CD4-positive, alpha-beta memory T cell (primary cell): ENCODE measurements around the gene SV2A. TPM values are rescaled to one million over a fixed set of nuclear protein-coding genes. Genes with fewer than 3 reads are reported as not detected.
"Not testable (repeated sequence)": the region's sequence is repeated elsewhere in the genome, so short reads cannot be mapped to it uniquely, and the experiment has no call there.

ENCODE experiments used
- CTCF ChIA-PET: fragments of 350-600 bp; sonication (Branson Sonifier 250); formaldehyde crosslinking; loops from one replicate; lab custom pipeline; 2021; ENCODE audit warnings: inconsistent platforms; ENCODE audit not compliant: partially characterized antibody; lab: Charles Lee
- POLR2A ChIA-PET: fragments of 350-600 bp; sonication (Branson Sonifier 250); formaldehyde crosslinking; loops from one replicate; lab custom pipeline; 2021; ENCODE audit not compliant: partially characterized antibody; lab: Charles Lee
- DNase-seq, 5 donors: peaks; one replicate each; pipeline versions ENCODE4 v3.0.0 to v3.0.0-alpha.2; 2020 to 2022; ENCODE audit warnings: mixed read lengths in 1 of 5
- H3K27ac ChIP-seq: one replicate; pipeline ENCODE4 v1.7.0; 2013; ENCODE audit warnings: low read depth, low read length
- H3K27me3 ChIP-seq: 2 replicates; pipeline ENCODE4 v1.7.0; 2013; ENCODE audit warnings: mild to moderate bottlenecking, low read length, moderate library complexity; ENCODE audit not compliant: insufficient read depth
- H3K36me3 ChIP-seq: 2 replicates; pipeline ENCODE4 v1.7.0; 2013; ENCODE audit warnings: mild to moderate bottlenecking, low read length, moderate library complexity; ENCODE audit not compliant: insufficient read depth
- H3K4me1 ChIP-seq: 2 replicates; pipeline ENCODE4 v1.7.0; 2013; ENCODE audit warnings: mild to moderate bottlenecking, low read length, moderate library complexity; ENCODE audit not compliant: insufficient read depth
- H3K4me3 ChIP-seq, 2 donors: one replicate each; pipeline ENCODE4 v1.7.0; 2013; ENCODE audit warnings: low read length in 2 of 2, mild to moderate bottlenecking in 1 of 2
- H3K9me3 ChIP-seq, 2 donors: one replicate each; pipeline ENCODE4 v1.7.0; 2013; ENCODE audit warnings: low read length in 2 of 2, control low read depth in 1 of 2; ENCODE audit not compliant: control insufficient read depth in 1 of 2
- H3K27ac Mint-ChIP-seq, 7 donors: one replicate each; pipeline ENCODE4 v1.8.0; 2020 to 2021; ENCODE audit warnings: mixed read lengths in 7 of 7, mild to moderate bottlenecking in 6 of 7, inconsistent platforms in 3 of 7, moderate library complexity in 3 of 7
- H3K27me3 Mint-ChIP-seq, 2 donors: one replicate each; pipeline ENCODE4 v1.8.0; 2020 to 2021; ENCODE audit warnings: mixed read lengths in 2 of 2
- H3K36me3 Mint-ChIP-seq, 2 donors: one replicate each; pipeline ENCODE4 v1.8.0; 2020 to 2021; ENCODE audit warnings: mixed read lengths in 2 of 2, inconsistent platforms in 1 of 2, mild to moderate bottlenecking in 1 of 2
- H3K4me1 Mint-ChIP-seq, 4 donors: one replicate each; pipeline ENCODE4 v1.8.0; 2020 to 2021; ENCODE audit warnings: mixed read lengths in 4 of 4, mild to moderate bottlenecking in 1 of 4
- H3K4me3 Mint-ChIP-seq, 8 donors: one replicate each; pipeline ENCODE4 v1.8.0; 2020 to 2021; ENCODE audit warnings: mixed read lengths in 8 of 8, mild to moderate bottlenecking in 7 of 8, moderate library complexity in 6 of 8, inconsistent platforms in 3 of 8
- H3K9me3 Mint-ChIP-seq, 8 donors: one replicate each; pipeline ENCODE4 v1.8.0; 2020 to 2021; ENCODE audit warnings: mixed read lengths in 8 of 8, mild to moderate bottlenecking in 5 of 8, inconsistent platforms in 3 of 8, moderate library complexity in 1 of 8
- intact Hi-C: fragments of 100-400 bp; cut with micrococcal nuclease; formaldehyde crosslinking; loops from one replicate; pipeline ENCODE4 v1.15.1; 2023
- polyA plus RNA-seq, 2 donors: library from polyadenylated mRNA; unstranded; fragments of 300-500 nt; fragmentation: Illumina TruSeq; gene quantifications; one replicate each; pipeline ENCODE4 v1.2.3, GENCODE V29; 2021
- total RNA-seq, 2 experiments: library from RNA; stranded (reverse); gene quantifications; one replicate each; pipeline ENCODE4 v1.2.3, GENCODE V29; 2021

SV2A gene
- total and polyA plus RNA-seq, 4 experiments from 2014 or later, result 2.8 to 5.0 (median 3.6) TPM

DNA sequence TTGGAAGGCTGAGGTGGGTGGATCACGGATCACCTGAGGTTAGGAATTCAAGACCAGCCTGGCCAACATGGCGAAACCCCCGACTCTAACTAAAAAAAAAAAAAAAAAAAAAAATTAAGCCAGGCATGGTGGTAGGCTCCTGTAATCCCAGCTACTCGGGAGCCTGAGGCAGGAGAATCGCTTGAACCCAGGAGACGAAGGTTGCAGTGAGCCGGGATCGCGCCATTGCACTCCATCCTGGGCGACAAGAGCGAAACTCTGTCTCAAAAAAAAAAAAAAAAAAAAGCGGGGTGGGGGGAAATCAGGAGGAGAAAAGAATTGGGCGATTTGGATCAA is 21.0 kb upstream of the SV2A start:
- H3K4me1 ChIP-seq, result peaks cover 18% of the 10 kb centered on the region
- POLR2A ChIA-PET, result interaction anchor here (1.1 to 3.4 kb wide), 4 partner anchors 11 to 54 kb away, joined by 3 to 19 read pairs (median 9); partner anchors contain the start of gene SF3B4
- H3K27me3 Mint-ChIP-seq, H3K9me3 ChIP-seq, DNase-seq, H3K27me3 ChIP-seq, H3K36me3 Mint-ChIP-seq, H3K27ac ChIP-seq, H3K4me3 Mint-ChIP-seq, H3K9me3 Mint-ChIP-seq, H3K4me3 ChIP-seq, CTCF ChIA-PET, H3K36me3 ChIP-seq: not testable (repeated sequence)
- H3K27ac Mint-ChIP-seq, result peak overlapping the region in 1 of 7 donors; percentile 14
- intact Hi-C loops, result loop anchor here (1.0 kb wide), 2 partner anchors 11 to 52 kb away; partner anchors contain the start of gene SF3B4
- H3K4me1 Mint-ChIP-seq, result peaks cover 14 to 34% (median 18%) of the 10 kb centered on the region in 4 donors

DNA sequence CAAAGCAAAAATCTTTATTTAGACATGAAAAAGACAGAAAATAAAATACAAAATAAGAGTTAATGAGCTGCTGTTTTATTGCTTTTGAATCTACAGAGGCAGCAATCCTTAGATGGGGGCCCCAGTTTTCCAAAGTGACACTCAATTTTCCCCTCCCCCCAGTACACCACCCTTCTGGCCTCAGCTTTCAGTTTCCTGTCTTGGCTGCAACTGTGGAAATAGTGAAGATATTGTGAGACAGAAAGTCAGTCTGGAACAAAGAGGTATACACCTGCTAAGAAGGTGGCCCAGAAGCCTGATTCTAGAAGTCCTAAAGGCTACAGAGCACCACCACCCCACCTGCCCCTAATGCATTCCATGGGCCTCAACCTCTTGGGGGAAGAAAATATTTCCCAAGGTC is 20.1 kb upstream of the SV2A start:
- POLR2A ChIA-PET, result interaction anchor here (3.2 to 3.4 kb wide), 2 partner anchors 10 to 51 kb away, joined by 14 to 19 read pairs; partner anchors contain the start of gene SF3B4
- intact Hi-C loops, result no loop called here
- Histone ChIP-seq H3K27me3 (no peaks in the 10 kb centered on the region), H3K4me1 (peaks cover 18% of the 10 kb centered on the region), H3K4me3 (no peak overlapping the region), H3K9me3 (no peaks in the 10 kb centered on the region), H3K36me3 (no peaks in the 10 kb centered on the region), H3K27ac (no peak overlapping the region)
- CTCF ChIA-PET, result interaction anchor here (1.1 kb wide), 1 partner anchor 120 kb away, joined by 3 read pairs; no protein-coding TSS in a partner anchor
- Mint-ChIP-seq H3K9me3 (no peaks in the 10 kb centered on the region), H3K36me3 (no peaks in the 10 kb centered on the region), H3K4me3 (no peak overlapping the region), H3K4me1 (peaks cover 12 to 26% (median 18%) of the 10 kb centered on the region in 4 donors), H3K27me3 (no peaks in the 10 kb centered on the region), H3K27ac (peak overlapping the region in 3 of 7 donors; percentile 29 to 48 (median 42))
- peak in 1 of 5 donors; percentile 46 for DNase-seq

DNA sequence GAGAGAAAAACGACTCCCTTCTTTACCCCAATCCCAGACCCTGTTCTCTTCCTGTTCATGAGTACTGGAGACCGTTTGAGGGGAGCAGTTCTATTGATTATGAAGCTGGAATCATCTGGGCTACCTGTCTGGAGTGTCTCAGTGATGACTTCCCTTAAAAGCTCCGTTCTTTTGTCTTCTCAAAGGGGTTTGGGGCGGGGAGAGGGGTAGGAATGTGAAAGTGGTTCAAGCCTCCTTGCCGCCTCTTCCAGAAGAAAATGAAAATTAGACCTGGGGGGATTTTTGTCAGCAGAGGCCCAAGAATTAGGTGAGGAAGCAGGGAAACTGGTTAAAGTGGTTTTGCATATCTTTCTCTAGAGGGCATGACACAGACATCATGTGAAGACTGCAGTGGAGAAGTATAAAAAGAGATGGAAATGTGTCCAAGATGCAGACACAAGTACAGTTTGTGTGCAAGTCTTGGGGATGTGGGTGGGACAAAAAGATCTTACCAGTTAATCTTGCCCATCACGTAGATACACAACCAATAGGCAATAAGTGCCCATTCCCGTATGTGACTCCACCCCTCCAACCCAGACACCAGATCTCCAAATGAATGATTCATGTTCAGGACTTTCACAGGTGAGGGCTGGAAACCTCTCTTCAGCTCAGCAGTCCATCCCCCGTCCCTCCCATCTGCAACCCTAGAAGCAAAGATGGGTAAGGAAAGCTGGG is 19.5 kb upstream of the SV2A start:
- intact Hi-C loops, result no loop called here

DNA sequence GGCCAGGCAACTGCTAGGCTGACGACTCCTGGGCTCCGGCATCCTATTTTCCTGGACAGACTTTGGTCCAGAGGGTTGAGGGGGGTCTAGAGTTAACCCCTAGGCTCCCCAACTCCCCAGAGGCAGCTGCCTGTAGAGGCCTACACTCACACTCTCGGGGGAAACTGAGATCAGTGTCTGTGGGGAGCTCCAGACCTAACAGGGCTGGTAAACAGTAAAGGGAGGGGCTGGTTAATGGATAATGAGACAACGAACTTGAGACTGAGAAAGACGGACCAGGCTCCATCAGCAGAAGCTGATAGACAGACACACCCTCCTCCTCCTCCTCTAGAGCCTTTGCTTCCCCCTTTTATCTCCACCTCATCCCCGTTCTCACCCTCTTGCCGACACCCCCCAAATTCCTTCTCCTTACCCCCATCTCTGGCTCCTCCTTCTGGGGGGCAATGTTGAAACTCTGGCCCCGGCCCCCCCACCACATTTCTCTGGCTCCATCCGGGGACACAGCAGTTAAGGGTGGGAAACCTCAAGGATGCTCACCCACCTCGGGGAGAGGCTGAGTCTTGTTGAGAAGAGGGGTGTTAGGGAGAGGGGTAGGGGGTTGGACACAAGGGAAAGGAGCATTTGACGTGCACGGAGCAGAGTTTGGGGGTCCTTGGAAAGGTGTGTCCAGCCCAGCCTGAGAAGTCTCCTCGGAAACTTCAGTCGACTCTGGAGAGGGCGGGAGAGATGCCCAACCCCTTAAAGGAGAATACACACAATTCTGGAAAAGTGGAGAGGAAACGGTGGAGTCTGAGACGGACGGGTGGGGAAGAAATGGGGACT is 18.7 kb upstream of the SV2A start, which contains the start of gene MTMR11:
TSS of gene MTMR11 (minus strand) at position 710 of the 822 bp plus-strand sequence. CDS start at position 478, 232 bp downstream.
- H3K27ac Mint-ChIP-seq, result peak within 1 kb of the TSS in 5 of 7 donors; percentile 48 to 73 (median 57)

More for the DNA sequence above, 19.5 kb upstream of the SV2A start:
- peaks cover 12 to 25% (median 18%) of the 10 kb centered on the region in 4 donors for H3K4me1 Mint-ChIP-seq
- no peak overlapping the region for H3K4me3 Mint-ChIP-seq
- peak overlapping the region in 4 of 7 donors; percentile 5 to 70 (median 52) for H3K27ac Mint-ChIP-seq
- Histone ChIP-seq H3K9me3 (no peaks in the 10 kb centered on the region), H3K4me3 (no peak overlapping the region), H3K4me1 (peaks cover 18% of the 10 kb centered on the region), H3K27me3 (no peaks in the 10 kb centered on the region), H3K27ac (no peak overlapping the region), H3K36me3 (no peaks in the 10 kb centered on the region)
- peaks cover 0 to 2% of the 10 kb centered on the region in 2 donors for H3K27me3 Mint-ChIP-seq
- ChIA-PET CTCF (interaction anchor here (1.1 kb wide), 1 partner anchor 121 kb away, joined by 3 read pairs; no protein-coding TSS in a partner anchor), POLR2A (interaction anchor here (3.2 to 3.4 kb wide), 2 partner anchors 9 to 50 kb away, joined by 14 to 19 read pairs; partner anchors contain the start of gene SF3B4)
- no peaks in the 10 kb centered on the region for H3K36me3 Mint-ChIP-seq
- no peaks in the 10 kb centered on the region for H3K9me3 Mint-ChIP-seq
- DNase-seq, result no peak

DNA sequence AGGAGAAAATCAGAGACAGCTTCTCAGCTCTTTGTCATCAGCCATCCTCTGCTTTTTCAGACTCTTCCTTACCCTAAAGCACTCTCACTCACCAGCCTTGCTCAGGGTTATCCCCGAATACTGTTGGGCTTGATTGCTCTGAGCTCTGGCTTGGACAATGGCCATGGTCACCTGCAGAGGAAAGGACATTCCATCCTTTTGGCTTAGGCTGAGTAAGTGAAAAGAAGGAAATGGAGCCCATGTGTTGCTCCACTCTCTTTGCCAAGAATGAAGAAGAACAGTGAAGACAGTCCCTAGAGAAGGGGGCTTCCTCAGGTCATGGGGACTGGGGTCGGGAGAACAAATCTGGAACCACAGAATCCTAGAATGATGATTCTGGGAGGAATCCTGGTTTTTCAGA is 16.7 kb upstream of the SV2A start:
- no peaks in the 10 kb centered on the region for H3K36me3 Mint-ChIP-seq
- H3K4me1 ChIP-seq, result peaks cover 18% of the 10 kb centered on the region
- POLR2A ChIA-PET, result interaction anchor here (1.1 kb wide), 1 partner anchor 48 kb away, joined by 5 read pairs; a partner anchor contains a TSS
- H3K27me3 ChIP-seq, result no peaks in the 10 kb centered on the region
- H3K4me3 ChIP-seq, result no peak overlapping the region
- H3K36me3 ChIP-seq, result no peaks in the 10 kb centered on the region
- DNase-seq, result no peak
- CTCF ChIA-PET, result no interaction called here
- intact Hi-C loops, result no loop called here
- no peak overlapping the region for H3K27ac ChIP-seq
- H3K27me3 Mint-ChIP-seq, result peaks cover 3% of the 10 kb centered on the region in 2 donors
- no peaks in the 10 kb centered on the region for H3K9me3 ChIP-seq
- peaks cover 11 to 22% (median 17%) of the 10 kb centered on the region in 4 donors for H3K4me1 Mint-ChIP-seq
- H3K9me3 Mint-ChIP-seq, result no peaks in the 10 kb centered on the region
- H3K4me3 Mint-ChIP-seq, result no peak overlapping the region
- H3K27ac Mint-ChIP-seq, result no peak overlapping the region

More for the DNA sequence above, 18.7 kb upstream of the SV2A start, which contains the start of gene MTMR11:
- H3K27me3 Mint-ChIP-seq, result peaks cover 1 to 3% of the 10 kb centered on the region in 2 donors
- CTCF ChIA-PET, result interaction anchor here (1.1 kb wide), 1 partner anchor 122 kb away, joined by 3 read pairs; no protein-coding TSS in a partner anchor
- no peaks in the 10 kb centered on the region for H3K9me3 ChIP-seq
- no peak within 1 kb of the TSS for H3K4me3 ChIP-seq
- peaks cover 18% of the 10 kb centered on the region for H3K4me1 ChIP-seq
- no peak within 1 kb of the TSS for H3K27ac ChIP-seq
- H3K27me3 ChIP-seq, result no peaks in the 10 kb centered on the region
- POLR2A ChIA-PET, result interaction anchor here (1.6 kb wide), 1 partner anchor 50 kb away, joined by 4 read pairs; a partner anchor contains a TSS
- H3K4me3 Mint-ChIP-seq, result peak within 1 kb of the TSS in 1 of 8 donors; percentile 45
- H3K4me1 Mint-ChIP-seq, result peaks cover 12 to 25% (median 18%) of the 10 kb centered on the region in 4 donors
- intact Hi-C loops, result no loop called here
- H3K9me3 Mint-ChIP-seq, result no peaks in the 10 kb centered on the region
- H3K36me3 Mint-ChIP-seq, result no peaks in the 10 kb centered on the region
- DNase-seq, result no peak
- H3K36me3 ChIP-seq, result no peaks in the 10 kb centered on the region

DNA sequence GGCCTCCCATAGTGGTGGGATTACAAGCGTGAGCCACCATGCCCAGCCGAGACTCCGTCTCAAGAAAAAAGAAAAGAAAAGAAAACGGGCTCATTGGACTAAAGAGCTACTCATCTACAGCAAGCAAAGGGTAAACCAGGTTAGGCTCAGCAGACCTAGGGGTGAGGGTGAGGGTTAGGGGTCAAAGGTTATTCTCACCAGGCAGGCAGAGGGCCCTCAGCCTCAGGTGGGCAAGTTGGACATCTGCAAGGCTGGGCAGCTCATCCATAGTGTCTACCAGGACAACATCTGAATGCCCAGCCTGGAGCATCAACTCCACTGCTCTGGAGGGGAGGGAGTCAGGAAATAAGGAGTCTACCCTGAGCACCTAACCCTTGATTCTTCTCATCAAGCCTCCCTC is 15.6 kb upstream of the SV2A start:
- CTCF ChIA-PET, result no interaction called here
- no peaks in the 10 kb centered on the region for H3K36me3 ChIP-seq
- H3K27me3 ChIP-seq, result no peaks in the 10 kb centered on the region
- DNase-seq, result no peak
- Mint-ChIP-seq H3K4me1 (peaks cover 12 to 27% (median 18%) of the 10 kb centered on the region in 4 donors), H3K27me3 (peaks cover 3% of the 10 kb centered on the region in 2 donors), H3K4me3 (no peak overlapping the region), H3K36me3 (peaks cover 0 to under 1% of the 10 kb centered on the region in 2 donors), H3K27ac (no peak overlapping the region), H3K9me3 (no peaks in the 10 kb centered on the region)
- intact Hi-C loops, result no loop called here
- POLR2A ChIA-PET, result interaction anchor here (6.6 kb wide), 1 partner anchor 45 kb away, joined by 176 read pairs; a partner anchor contains a TSS
- no peaks in the 10 kb centered on the region for H3K9me3 ChIP-seq
- no peak overlapping the region for H3K27ac ChIP-seq
- no peak overlapping the region for H3K4me3 ChIP-seq
- H3K4me1 ChIP-seq, result peaks cover 20% of the 10 kb centered on the region
